ENCODE measurements around the gene ZNF878. TPM values are rescaled to one million over a fixed set of nuclear protein-coding genes. Genes with fewer than 3 reads are reported as not detected.

ZNF878 gene
- total RNA-seq, 1 experiment from 2014 or later: not detected

GRCh38 chr19:11995174-11995573, 57.6 kb downstream of the ZNF878 start:
- ATAC-seq: no peak

More at GRCh38 chr19:11995174-11995573, 57.6 kb downstream of the ZNF878 start:
- H3K9ac ChIP-seq (ENCODE audit: low read length): no peak overlapping the region
- CTCF ChIA-PET: no interaction called here
- H3K4me2 ChIP-seq (ENCODE audit: low read length): no peak overlapping the region
- BruUV-seq (replicated peaks): no TSS peak
- H3K36me3 ChIP-seq (ENCODE audit: control insufficient read depth in 1 of 2, insufficient read depth in 2 of 2, low read length in 2 of 2): no peaks in the 10 kb centered on the region
- no peak overlapping the region for H2AFZ ChIP-seq (ENCODE audit: low read depth, low read length, poor library complexity, severe bottlenecking)
- H3K4me1 ChIP-seq (ENCODE audit: control insufficient read depth in 1 of 2, insufficient read depth in 2 of 2, low read length in 2 of 2): no peaks in the 10 kb centered on the region
- POLR2A ChIA-PET: no interaction called here
- H3K79me2 ChIP-seq (ENCODE audit: insufficient read depth, low read length): no peaks in the 10 kb centered on the region
- no peaks in the 10 kb centered on the region for H3K9me2 ChIP-seq (ENCODE audit: insufficient read depth)
- DNase-seq (ENCODE audit: low read depth, low spot score): no peak
- H3K4me3 ChIP-seq (replicated peaks in 1 of 2; ENCODE audit: low read depth in 1 of 2, low read length in 2 of 2): no peak overlapping the region
- no peaks in the 10 kb centered on the region for H3K27me3 ChIP-seq (ENCODE audit: insufficient read depth, low read length)
- no peak overlapping the region for H3K27ac ChIP-seq (ENCODE audit: low read depth, low read length)
- H4K20me1 ChIP-seq (ENCODE audit: insufficient read depth): no peaks in the 10 kb centered on the region
- intact Hi-C loops (cut with micrococcal nuclease): no loop called here
- RAD21 ChIA-PET (ENCODE audit: low non-redundant PET in 1 of 2, low total read pairs in 2 of 2, uncharacterized antibody in 2 of 2, unreplicated experiment in 2 of 2): no interaction called here
- no peaks in the 10 kb centered on the region; a peak in 2 of 4 replicates for H3K9me3 ChIP-seq (ENCODE audit: control insufficient read depth in 1 of 2, insufficient read depth in 1 of 2, low read depth in 1 of 2, low read length in 2 of 2)
- TF ChIP-seq SP1 (IDR thresholded peaks at IDR 0.05; ENCODE audit: low read depth) (no peak), REST (IDR thresholded peaks at IDR 0.05; ENCODE audit: low read depth) (no peak), RAD21 (IDR thresholded peaks at IDR 0.05; ENCODE audit: low read depth) (no peak), ZNF274 (IDR thresholded peaks at IDR 0.05; ENCODE audit: low read depth, low read length) (no peak)

Other genes starting within 250 kb of the ZNF878 start
- 11.4 TPM for gene ZNF440, start 238.7 kb downstream of the ZNF878 start, total RNA-seq (2021; ENCODE audit: unreplicated experiment)
- not detected for gene ZNF439, start 204.2 kb downstream of the ZNF878 start, total RNA-seq (2021; ENCODE audit: unreplicated experiment)
- not detected for gene ZNF69, start 165.2 kb downstream of the ZNF878 start, total RNA-seq (2021; ENCODE audit: unreplicated experiment)
- 9.3 TPM for gene ZNF700, start 127.9 kb downstream of the ZNF878 start, total RNA-seq (2021; ENCODE audit: unreplicated experiment)
- gene ZNF763, start 87.9 kb downstream of the ZNF878 start, total RNA-seq (2021; ENCODE audit: unreplicated experiment): not detected
- not detected for gene ZNF433, start 17.3 kb downstream of the ZNF878 start, total RNA-seq (2021; ENCODE audit: unreplicated experiment)
- not detected for gene ZNF844, start 11.8 kb upstream of the ZNF878 start, total RNA-seq (2021; ENCODE audit: unreplicated experiment)
- gene ZNF20, start 87.4 kb upstream of the ZNF878 start, total RNA-seq (2021; ENCODE audit: unreplicated experiment): 1.0 TPM
- gene ZNF625, start 103.8 kb upstream of the ZNF878 start, total RNA-seq (2021; ENCODE audit: unreplicated experiment): not detected
- 4.0 TPM for gene ZNF136, start 110.1 kb upstream of the ZNF878 start, total RNA-seq (2021; ENCODE audit: unreplicated experiment)
- gene ZNF44, start 241.9 kb upstream of the ZNF878 start, total RNA-seq (2021; ENCODE audit: unreplicated experiment): 3.6 TPM

Measured in HCT116 (cell line).